AG09309 (cell line): ENCODE results near the gene MYRF.

ENCODE experiments used
- DNase-seq: peaks from one replicate; pipeline ENCODE4 v3.0.0-alpha.2; 2010; ENCODE audit warnings: low read depth
- H3K4me3 ChIP-seq: 2 replicates; pipeline ENCODE4 v1.5.1; 2011; ENCODE audit warnings: mild to moderate bottlenecking, low read depth, low read length, moderate library complexity; ENCODE audit not compliant: control insufficient read depth
- TF ChIP-seq, protein P1 (sequence below): IDR thresholded peaks from 2 replicates; pipeline ENCODE4 v1.5.1; 2011; ENCODE audit warnings: mild to moderate bottlenecking, low read depth, low read length, inconsistent platforms; ENCODE audit not compliant: insufficient read depth, control insufficient read depth; ENCODE audit errors: missing control alignments

The MYRF gene

DNA sequence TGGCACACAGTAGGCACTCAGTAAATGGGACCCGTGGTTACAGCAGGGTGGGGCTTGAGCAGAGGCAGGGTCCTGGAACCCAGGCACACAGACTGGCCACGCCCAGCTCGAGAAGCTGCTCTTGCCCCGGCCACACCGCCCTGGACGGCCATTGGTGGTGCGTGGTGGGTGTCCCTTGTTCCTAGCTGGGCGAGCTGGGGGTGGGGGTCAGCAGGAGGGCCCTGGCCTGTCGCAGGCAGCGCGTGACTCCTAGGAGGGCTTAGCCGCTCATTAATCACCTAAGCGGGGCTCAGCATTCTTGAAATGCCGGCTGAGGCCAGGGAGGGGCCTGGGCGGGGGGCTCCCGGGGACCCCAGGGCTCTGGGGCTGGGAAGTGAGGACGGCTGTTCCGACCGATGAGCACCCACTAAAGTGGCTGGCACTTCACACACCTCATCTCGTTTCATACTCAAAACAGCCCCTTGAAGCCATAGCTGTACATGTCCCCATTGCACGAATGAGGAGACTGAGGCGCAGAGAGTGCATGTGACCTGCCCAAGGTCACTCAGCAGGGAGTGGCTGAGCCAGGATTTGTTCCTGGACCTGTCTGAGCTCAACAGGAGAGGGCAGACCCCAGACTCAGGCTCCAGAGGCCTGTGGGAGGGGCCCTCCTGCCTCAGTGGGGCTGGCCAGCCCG is 11.6 kb downstream of the MYRF start:
- no peak for DNase-seq
- TF ChIP-seq, protein P1, sequence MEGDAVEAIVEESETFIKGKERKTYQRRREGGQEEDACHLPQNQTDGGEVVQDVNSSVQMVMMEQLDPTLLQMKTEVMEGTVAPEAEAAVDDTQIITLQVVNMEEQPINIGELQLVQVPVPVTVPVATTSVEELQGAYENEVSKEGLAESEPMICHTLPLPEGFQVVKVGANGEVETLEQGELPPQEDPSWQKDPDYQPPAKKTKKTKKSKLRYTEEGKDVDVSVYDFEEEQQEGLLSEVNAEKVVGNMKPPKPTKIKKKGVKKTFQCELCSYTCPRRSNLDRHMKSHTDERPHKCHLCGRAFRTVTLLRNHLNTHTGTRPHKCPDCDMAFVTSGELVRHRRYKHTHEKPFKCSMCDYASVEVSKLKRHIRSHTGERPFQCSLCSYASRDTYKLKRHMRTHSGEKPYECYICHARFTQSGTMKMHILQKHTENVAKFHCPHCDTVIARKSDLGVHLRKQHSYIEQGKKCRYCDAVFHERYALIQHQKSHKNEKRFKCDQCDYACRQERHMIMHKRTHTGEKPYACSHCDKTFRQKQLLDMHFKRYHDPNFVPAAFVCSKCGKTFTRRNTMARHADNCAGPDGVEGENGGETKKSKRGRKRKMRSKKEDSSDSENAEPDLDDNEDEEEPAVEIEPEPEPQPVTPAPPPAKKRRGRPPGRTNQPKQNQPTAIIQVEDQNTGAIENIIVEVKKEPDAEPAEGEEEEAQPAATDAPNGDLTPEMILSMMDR = no peak

DNA sequence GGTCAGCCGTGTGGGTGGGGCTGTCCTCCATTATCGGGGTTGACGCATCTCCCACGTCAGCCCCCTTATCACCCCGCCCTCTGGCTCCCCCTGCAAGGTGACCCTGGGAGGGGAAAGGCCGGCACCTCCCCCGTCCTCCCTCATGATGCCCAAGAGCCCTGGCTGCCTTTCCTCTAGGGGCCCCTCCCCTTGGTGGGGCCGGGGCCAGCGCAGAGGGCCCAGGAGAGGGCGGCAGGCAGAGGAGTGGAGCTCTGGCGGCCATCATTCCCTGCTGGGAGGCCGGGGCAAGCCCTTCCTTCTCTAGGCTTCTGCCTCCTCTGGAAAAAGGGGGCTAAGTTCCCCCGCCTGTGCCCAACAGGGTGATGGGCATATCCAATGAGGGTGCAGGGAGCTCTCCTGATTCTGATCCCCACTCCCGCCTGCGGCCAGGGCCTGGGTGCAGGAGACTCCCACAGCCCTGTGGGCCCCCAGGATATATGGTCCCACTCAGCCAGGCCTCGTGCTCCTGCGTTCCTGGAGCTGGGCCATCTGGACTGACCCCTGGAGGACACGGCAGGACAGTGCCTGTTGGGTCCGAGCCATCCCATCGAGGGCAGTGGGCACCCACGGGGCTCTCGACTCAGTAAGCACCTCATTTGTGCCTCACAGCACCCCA is 12.3 kb downstream of the MYRF start:
- no peak overlapping the region for H3K4me3 ChIP-seq
- TF ChIP-seq, protein P1 = no peak
- DNase-seq = no peak

More for the DNA sequence above, 11.6 kb downstream of the MYRF start:
- H3K4me3 ChIP-seq = no peak overlapping the region

DNA sequence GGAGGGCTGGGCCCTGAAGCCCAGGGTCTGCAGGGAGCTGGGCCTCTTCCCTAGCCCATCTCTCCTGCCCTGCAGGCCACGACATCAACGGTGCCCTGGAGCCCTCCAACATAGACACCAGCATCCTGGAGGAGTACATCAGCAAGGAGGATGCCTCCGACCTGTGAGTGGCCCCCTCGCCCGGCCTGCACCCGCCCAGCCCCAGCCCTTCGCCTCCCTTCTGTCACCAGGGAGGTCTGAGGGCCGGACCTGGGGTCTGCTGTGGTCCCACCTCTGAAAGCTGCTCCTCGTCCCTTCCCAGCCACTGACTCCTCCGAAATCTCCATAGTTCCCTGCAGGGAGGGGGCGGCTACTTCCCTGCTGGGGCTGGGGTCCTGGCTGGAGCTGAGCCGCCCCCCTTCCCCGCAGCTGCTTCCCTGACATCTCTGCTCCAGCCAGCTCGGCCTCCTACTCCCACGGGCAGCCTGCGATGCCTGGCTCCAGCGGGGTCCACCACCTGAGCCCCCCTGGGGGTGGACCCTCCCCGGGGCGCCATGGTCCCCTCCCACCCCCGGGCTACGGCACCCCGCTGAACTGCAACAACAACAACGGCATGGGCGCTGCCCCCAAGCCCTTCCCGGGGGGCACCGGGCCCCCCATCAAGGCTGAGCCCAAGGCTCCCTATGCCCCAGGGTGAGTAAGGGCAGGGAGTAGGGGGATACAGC is 13.3 kb downstream of the MYRF start:
- TF ChIP-seq, protein P1 = no peak
- no peak overlapping the region for H3K4me3 ChIP-seq
- DNase-seq = no peak

DNA sequence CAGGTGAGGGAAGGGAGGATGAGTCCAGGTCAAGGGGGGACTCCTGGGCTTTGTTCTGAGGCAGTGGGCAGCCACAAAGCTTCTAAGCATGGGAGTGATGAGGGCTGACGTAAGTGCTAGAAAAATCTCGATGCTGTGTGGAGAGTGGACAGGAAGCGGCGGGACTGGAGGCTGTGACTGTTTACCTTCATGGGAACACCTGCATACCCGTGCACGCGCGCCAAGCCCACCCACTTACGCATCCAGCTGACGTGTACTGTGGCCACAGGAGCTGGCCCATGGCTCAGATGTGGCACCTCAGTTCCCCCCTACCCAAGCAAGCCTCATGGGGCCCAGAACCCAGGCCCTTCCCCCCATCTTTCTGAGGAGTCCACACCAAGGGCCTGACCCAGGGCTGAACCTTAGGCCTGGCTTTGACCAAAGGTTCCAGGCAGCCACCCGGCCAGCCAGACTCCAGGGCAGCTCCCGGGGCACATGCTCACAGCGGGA is 14.0 kb downstream of the MYRF start:
- TF ChIP-seq, protein P1 = no peak
- no peak for DNase-seq
- H3K4me3 ChIP-seq = no peak overlapping the region

DNA sequence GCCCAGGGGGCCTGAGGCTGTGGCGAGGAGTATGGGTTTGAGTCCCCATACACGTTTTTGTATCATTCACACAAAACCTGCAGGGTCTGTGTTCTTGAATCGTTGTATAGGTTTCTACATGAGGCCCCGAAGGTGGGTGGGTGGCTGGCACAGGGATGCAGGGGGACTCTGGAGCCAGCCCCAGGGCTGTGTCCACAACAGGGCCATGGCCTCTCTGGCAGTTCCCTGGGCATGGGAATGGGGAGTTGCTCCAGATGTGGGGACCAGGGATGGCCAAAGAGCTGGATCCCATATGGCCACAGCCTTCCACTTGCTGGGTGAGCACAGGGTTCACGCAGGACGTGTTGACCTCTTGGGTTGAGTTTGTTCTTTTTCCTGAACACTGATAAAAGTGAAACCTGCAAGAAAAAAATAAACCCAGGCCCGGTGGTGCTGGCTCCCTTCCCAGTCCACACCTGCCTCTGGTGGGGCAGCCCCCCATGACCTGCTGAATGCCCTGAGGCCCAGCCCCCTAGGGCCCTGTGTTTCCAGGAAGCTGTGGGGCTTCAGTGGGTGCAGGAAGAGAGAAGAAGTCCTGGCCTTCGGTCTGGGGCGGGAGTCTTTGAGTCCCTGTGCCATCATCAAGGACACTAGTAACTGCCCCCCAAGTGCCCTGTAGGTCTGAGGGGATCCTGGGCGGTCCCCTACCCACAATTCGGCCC is 16.1 kb downstream of the MYRF start:
- TF ChIP-seq, protein P1 = no peak
- no peak overlapping the region for H3K4me3 ChIP-seq
- DNase-seq = no peak
